ENCODE measurements around the gene RPS6KB2. TPM values are rescaled to one million over a fixed set of nuclear protein-coding genes. Genes with fewer than 3 reads are reported as not detected.

Gene RPS6KB2
- total and polyA plus RNA-seq, 9 of the 15 experiments (the other 6 are each of a cell fraction or from before 2014, with no cell fraction given): 0.42 to 122 (median 82.6) TPM

GRCh38 chr11:67464411-67465188, 36.3 kb downstream of the RPS6KB2 start (continued):
- peak; percentile 43; the same call in 1 of the 2 replicates for TF ChIP-seq ZBTB17 (CRISPR knock-in tag; IDR thresholded peaks at IDR 0.05)
- peak in 1 of 2 experiments; percentile 18 for TF ChIP-seq AFF1 (IDR thresholded peaks at IDR 0.05; ENCODE audit: low read depth in 1 of 2, partially characterized antibody in 2 of 2)
- 0 out of 2 replicates have a peak, but pooled peaks have one; percentile 56 for TF ChIP-seq ZNF766 (CRISPR knock-in tag; conservative IDR thresholded peaks at IDR 0.05)
- TF ChIP-seq POLR2H (tag; IDR thresholded peaks at IDR 0.05; ENCODE audit: low read depth): peak; percentile 46
- TF ChIP-seq ZBTB7A (IDR thresholded peaks at IDR 0.05; ENCODE audit: borderline replicate concordance, control insufficient read depth, low read depth, low read length): peak; percentile 88; the same call in 1 of the 2 replicates
- TF ChIP-seq GABPA (tag; conservative IDR thresholded peaks at IDR 0.05; ENCODE audit: low read depth): peak; percentile 87
- 0 out of 2 replicates have a peak, but pooled peaks have one; percentile 19 for TF ChIP-seq SOX6 (IDR thresholded peaks at IDR 0.05)
- TF ChIP-seq ETS1 (conservative IDR thresholded peaks at IDR 0.05; ENCODE audit: control insufficient read depth, low read depth, low read length): 0 out of 2 replicates have a peak, but pooled peaks have one; percentile 26
- TF ChIP-seq USF2 (CRISPR knock-in tag; IDR thresholded peaks at IDR 0.05): peak; percentile 86
- no peak for TF ChIP-seq MAFF (IDR thresholded peaks at IDR 0.05; ENCODE audit: low read length)
- no peak for TF ChIP-seq POLR3A (IDR thresholded peaks at IDR 0.05; ENCODE audit: borderline replicate concordance, extremely low read depth, insufficient read depth, insufficient read length)
- TF ChIP-seq YY1 (IDR thresholded peaks at IDR 0.05; ENCODE audit: borderline replicate concordance in 1 of 3, control insufficient read depth in 1 of 3, extremely low read depth in 1 of 3, insufficient read depth in 3 of 3, insufficient read length in 1 of 3, insufficient replicate concordance in 2 of 3, low read depth in 1 of 3, low read length in 2 of 3): peak; percentile 46 to 92 (median 88)
- peak; percentile 79 for TF ChIP-seq ZFX (CRISPR knock-in tag; IDR thresholded peaks at IDR 0.05)
- 0 out of 4 replicates have a peak, but pooled peaks of 1 of the 2 experiments have one; percentile 5 for TF ChIP-seq SIN3A (IDR thresholded peaks at IDR 0.05; ENCODE audit: borderline replicate concordance in 2 of 2, control insufficient read depth in 1 of 2, low read depth in 2 of 2, low read length in 2 of 2)
- TF ChIP-seq TFAP4 (CRISPR knock-in tag; IDR thresholded peaks at IDR 0.05; ENCODE audit: borderline replicate concordance): peak; percentile 41; the same call in 1 of the 2 replicates
- no peak; the same call in 1 of the 2 replicates for TF ChIP-seq ZNF511 (CRISPR knock-in tag; IDR thresholded peaks at IDR 0.05)

Data from K562 (cell line).